ENCODE measurements around the gene BICC1. TPM values are rescaled to one million over a fixed set of nuclear protein-coding genes. Genes with fewer than 3 reads are reported as not detected.
A peak's percentile ranks its signal among the peaks of the same experiment; 100 is the strongest.

BICC1 gene
- total RNA-seq, 6 experiments from 2014 or later = 55.6 to 67.7 (median 64.8) TPM

GRCh38 chr10:58631715-58632114 is 119.0 kb downstream of the BICC1 start:
- no peak for DNase-seq
- peak overlapping the region; percentile 26 for H3K27ac Mint-ChIP-seq

GRCh38 chr10:58632216-58632615 is 119.5 kb downstream of the BICC1 start:
- TF ChIP-seq CTCF (IDR thresholded peaks at IDR 0.05) = no peak
- no peak overlapping the region for H3K4me3 Mint-ChIP-seq
- H3K27me3 Mint-ChIP-seq (ENCODE audit: insufficient read depth) = peaks cover 2% of the 10 kb centered on the region; the same call in 1 of the 2 replicates
- no peak overlapping the region for H3K27ac Mint-ChIP-seq
- H3K36me3 Mint-ChIP-seq (ENCODE audit: low read depth) = peaks cover 48% of the 10 kb centered on the region
- DNase-seq = no peak
- no peaks in the 10 kb centered on the region for H3K9me3 Mint-ChIP-seq
- H3K4me1 Mint-ChIP-seq (ENCODE audit: low read depth) = peaks cover 51% of the 10 kb centered on the region

More at GRCh38 chr10:58631715-58632114, 119.0 kb downstream of the BICC1 start:
- no peaks in the 10 kb centered on the region for H3K9me3 Mint-ChIP-seq
- H3K36me3 Mint-ChIP-seq (ENCODE audit: low read depth) = peaks cover 53% of the 10 kb centered on the region
- H3K27me3 Mint-ChIP-seq (ENCODE audit: insufficient read depth) = peaks cover 2% of the 10 kb centered on the region; the same call in 1 of the 2 replicates
- H3K4me1 Mint-ChIP-seq (ENCODE audit: low read depth) = peaks cover 46% of the 10 kb centered on the region
- TF ChIP-seq CTCF (IDR thresholded peaks at IDR 0.05) = no peak
- no peak overlapping the region for H3K4me3 Mint-ChIP-seq

GRCh38 chr10:58637352-58637751 is 124.7 kb downstream of the BICC1 start:
- H3K4me3 Mint-ChIP-seq = peak overlapping the region; percentile 73
- peaks cover 3% of the 10 kb centered on the region for H3K27me3 Mint-ChIP-seq (ENCODE audit: insufficient read depth)
- H3K4me1 Mint-ChIP-seq (ENCODE audit: low read depth) = peaks cover 77% of the 10 kb centered on the region
- peaks cover 24% of the 10 kb centered on the region; the same call in 1 of the 2 replicates for H3K36me3 Mint-ChIP-seq (ENCODE audit: low read depth)
- H3K27ac Mint-ChIP-seq = peak overlapping the region; percentile 70
- peak; percentile 71 for DNase-seq
- H3K9me3 Mint-ChIP-seq = no peaks in the 10 kb centered on the region
- no peak for TF ChIP-seq CTCF (IDR thresholded peaks at IDR 0.05)

- peaks cover 3% of the 10 kb centered on the region for H3K27me3 Mint-ChIP-seq (ENCODE audit: insufficient read depth)
- H3K4me3 Mint-ChIP-seq = peak overlapping the region; percentile 73; the same call in 1 of the 2 replicates
- H3K36me3 Mint-ChIP-seq (ENCODE audit: low read depth) = peaks cover 16% of the 10 kb centered on the region; the same call in 1 of the 2 replicates
- DNase-seq = no peak
- H3K9me3 Mint-ChIP-seq = no peaks in the 10 kb centered on the region
- no peak for TF ChIP-seq CTCF (IDR thresholded peaks at IDR 0.05)
- H3K27ac Mint-ChIP-seq = peak overlapping the region; percentile 70
- peaks cover 80% of the 10 kb centered on the region for H3K4me1 Mint-ChIP-seq (ENCODE audit: low read depth)
These were observed 125.7 kb downstream of the BICC1 start for GRCh38 chr10:58638388-58638787.

- TF ChIP-seq CTCF (IDR thresholded peaks at IDR 0.05) = peak; percentile 71
- Mint-ChIP-seq H3K4me3 (peak overlapping the region; percentile 62), H3K36me3 (ENCODE audit: low read depth) (peaks cover 6% of the 10 kb centered on the region; the same call in 1 of the 2 replicates), H3K27me3 (ENCODE audit: insufficient read depth) (peaks cover 3% of the 10 kb centered on the region), H3K27ac (peak overlapping the region; percentile 69), H3K4me1 (ENCODE audit: low read depth) (peaks cover 88% of the 10 kb centered on the region), H3K9me3 (no peaks in the 10 kb centered on the region)
- peak; percentile 97 for DNase-seq
These were observed 128.4 kb downstream of the BICC1 start for GRCh38 chr10:58641095-58641531.
